Fibroblast of mammary gland (primary cell): ENCODE data around the gene C1RL.

Experiments
- DNase-seq: peaks from one replicate; pipeline ENCODE4 v3.0.0-alpha.2; 2010; ENCODE audit warnings: low read depth
- H3K4me3 ChIP-seq: 2 replicates; pipeline ENCODE4 v1.5.1; 2011; ENCODE audit warnings: low read depth, mild to moderate bottlenecking, low read length, moderate library complexity; ENCODE audit not compliant: control insufficient read depth
- TF ChIP-seq, protein P1 (sequence below): conservative IDR thresholded peaks from 2 replicates; pipeline ENCODE4 v1.5.1; 2011; ENCODE audit warnings: low read depth, low read length, inconsistent platforms; ENCODE audit not compliant: control insufficient read depth, insufficient read depth

The C1RL gene

DNA sequence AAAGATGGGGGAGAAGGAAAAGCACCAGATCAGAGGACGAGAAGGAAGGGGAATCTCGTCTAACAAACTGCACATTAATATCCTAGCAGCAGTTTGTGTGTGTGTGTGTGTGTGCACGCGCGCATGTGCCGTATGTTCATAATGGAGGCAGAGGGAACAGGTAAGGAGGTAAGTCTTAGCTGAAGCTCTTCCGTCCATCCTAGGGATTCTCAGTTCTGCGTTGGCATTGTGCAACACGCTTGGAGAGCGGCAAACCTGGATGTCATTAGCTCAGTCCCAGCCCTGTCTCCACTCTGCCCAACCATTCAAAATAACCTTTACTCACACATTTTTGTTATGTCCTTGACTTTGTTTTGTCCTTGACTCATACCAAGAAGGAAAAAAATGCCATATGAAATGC lies 15.1 kb downstream of the C1RL start:
- H3K4me3 ChIP-seq = no peak overlapping the region
- DNase-seq = peak; percentile 71
- TF ChIP-seq, protein P1, sequence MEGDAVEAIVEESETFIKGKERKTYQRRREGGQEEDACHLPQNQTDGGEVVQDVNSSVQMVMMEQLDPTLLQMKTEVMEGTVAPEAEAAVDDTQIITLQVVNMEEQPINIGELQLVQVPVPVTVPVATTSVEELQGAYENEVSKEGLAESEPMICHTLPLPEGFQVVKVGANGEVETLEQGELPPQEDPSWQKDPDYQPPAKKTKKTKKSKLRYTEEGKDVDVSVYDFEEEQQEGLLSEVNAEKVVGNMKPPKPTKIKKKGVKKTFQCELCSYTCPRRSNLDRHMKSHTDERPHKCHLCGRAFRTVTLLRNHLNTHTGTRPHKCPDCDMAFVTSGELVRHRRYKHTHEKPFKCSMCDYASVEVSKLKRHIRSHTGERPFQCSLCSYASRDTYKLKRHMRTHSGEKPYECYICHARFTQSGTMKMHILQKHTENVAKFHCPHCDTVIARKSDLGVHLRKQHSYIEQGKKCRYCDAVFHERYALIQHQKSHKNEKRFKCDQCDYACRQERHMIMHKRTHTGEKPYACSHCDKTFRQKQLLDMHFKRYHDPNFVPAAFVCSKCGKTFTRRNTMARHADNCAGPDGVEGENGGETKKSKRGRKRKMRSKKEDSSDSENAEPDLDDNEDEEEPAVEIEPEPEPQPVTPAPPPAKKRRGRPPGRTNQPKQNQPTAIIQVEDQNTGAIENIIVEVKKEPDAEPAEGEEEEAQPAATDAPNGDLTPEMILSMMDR = no peak

DNA sequence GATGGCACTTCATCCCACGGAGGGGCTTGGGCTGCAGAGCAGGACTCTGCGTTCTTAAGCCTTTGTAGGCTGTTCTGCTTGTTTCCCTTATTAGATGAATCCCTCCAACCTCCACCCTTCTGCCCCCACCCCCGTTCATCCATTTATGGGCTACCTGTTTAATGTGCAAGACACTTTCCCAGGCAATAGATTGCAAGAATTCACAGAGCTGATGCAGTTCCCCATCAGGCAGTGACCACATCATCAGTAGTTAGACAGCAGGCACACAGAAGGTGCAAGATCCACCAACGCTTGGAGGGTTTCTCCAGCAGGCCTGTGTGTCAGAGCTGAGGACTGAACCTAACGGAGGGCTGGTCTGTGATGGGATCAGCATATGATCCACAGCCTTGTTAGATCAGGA lies 15.5 kb downstream of the C1RL start:
- TF ChIP-seq, protein P1 = no peak
- DNase-seq = peak; percentile 30
- no peak overlapping the region for H3K4me3 ChIP-seq

DNA sequence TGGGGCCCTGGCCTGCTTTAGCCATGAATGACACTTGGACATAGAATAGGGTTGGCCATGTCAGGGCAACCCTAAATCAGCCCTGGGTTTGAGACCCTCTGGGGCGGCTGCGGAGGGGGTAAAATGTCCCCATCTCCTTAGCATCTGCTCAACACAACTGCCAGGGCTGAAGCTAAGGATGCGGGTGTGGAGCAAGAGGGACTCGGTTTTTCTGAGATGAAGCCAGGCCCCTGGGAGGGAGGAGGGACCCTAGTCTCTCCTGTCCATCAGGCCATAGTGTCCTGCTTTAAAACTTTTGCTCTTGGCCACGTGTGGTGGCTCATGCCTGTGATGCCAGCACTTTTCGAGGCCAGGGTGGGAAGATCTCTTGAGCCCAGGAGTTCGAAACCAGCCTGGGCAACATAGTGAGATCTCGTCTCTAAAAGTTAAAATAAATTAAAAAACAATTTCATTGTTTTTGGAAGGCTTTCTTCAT lies 16.0 kb downstream of the C1RL start:
- no peak overlapping the region for H3K4me3 ChIP-seq
- TF ChIP-seq, protein P1 = no peak
- DNase-seq = no peak

DNA sequence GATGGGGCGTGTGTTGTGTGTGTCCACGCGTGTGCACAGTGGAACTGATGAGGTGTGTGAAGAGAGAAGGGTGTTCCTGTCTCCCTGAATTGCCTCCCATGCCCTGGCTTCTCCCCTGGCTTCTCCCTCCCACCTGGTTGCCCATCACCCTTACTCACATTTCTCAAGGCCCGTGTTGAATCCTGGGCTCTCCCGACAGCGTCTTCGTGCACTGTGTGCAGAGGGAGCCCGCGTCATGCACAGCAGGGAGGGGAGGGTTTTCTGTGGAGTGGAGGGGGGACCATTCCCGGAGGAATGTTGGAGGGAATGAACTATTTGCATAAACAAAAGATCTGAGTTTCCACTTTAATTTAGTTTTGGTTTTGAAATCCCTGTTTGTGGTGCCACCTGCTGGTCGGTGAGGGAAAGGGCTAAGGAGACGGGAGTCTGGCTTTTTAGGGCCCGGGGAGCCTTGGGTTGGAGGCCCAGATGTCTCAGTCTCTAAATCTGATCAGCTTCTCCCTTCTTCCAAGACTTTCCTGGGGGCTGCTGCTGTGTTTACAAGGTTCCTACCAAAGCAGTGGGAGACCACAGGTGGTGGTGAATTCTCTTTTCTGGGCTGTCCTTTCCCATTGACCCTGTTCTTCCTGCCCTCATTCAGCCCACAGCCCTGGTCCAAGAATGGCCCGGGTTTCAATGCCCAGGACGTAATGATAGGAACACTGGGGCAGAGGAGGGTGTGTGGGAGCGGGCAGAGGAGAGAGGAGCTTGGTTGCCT lies 16.6 kb downstream of the C1RL start, which contains the start of gene C1R:
TSS of gene C1R (minus strand) at position 217 of the 757 bp plus-strand sequence. CDS start at position 160, 57 bp downstream.
- DNase-seq = peak; percentile 92
- peak within 1 kb of the TSS; percentile 60 for H3K4me3 ChIP-seq
- TF ChIP-seq, protein P1 = peak; percentile 84

DNA sequence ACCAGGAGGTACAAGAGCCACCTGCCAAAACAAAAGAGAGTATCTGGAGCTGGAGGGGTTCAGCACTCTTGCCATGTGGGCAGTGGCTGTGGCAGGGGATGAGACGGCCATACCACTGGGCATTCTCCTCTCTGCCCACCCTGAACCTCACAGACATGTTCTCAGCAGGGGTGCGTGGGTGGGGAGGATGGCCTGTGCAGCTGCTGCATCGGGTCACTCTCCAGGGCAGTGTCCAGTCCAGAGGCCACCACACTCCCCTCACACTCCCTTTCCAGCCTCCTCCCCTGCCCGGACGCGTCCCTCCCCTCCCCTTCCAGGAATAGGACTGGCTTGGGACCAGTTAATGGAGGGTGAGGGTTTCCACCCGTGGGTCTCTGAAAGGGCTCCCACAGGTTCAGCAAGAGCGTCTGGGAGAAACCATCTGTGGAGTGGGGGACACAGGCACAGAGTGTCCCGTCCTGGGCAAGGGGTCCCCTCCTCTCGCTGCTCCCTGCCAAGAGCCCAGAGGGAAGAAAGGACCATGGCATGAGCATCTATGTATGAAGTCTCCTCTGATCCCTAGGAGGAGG lies 17.3 kb downstream of the C1RL start:
- peak overlapping the region; percentile 60 for H3K4me3 ChIP-seq
- TF ChIP-seq, protein P1 = no peak
- DNase-seq = no peak

DNA sequence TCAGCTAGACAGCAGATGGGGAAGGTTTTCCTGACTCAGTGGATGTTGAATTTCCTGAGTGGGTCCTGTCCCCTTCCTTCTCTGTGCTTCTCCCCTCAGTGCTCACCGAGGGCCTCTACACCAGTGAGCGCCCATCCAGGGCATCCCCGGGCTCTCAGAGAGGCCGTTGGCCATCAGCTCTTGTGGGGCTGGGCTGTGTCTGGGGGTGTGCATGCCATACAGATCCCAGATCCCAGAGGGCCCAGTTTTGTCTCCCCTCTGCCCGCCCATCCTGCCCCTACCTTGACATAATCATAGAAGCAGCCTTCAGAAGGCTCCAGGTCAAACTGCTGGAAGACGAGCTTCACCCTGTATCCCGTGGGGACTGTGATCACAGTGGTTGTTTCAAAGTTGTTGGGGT lies 17.8 kb downstream of the C1RL start:
- DNase-seq = no peak
- H3K4me3 ChIP-seq = peak overlapping the region; percentile 60

More for the DNA sequence above, 17.8 kb downstream of the C1RL start:
- TF ChIP-seq, protein P1 = no peak
